Heart right ventricle (tissue), 16 donors: ENCODE data around the gene C16orf86. TPM values are rescaled to one million over a fixed set of nuclear protein-coding genes. Genes with fewer than 3 reads are reported as not detected.

ENCODE experiments used
- ATAC-seq, 8 donors: fragments of 200-7000 bp; cut with Tn5 transposase; one replicate each; pipeline ENCODE4 v1.9.1; 2020; ENCODE audit warnings: mild to moderate bottlenecking in 8 of 8, moderate library complexity in 8 of 8, moderate number of reproducible peaks in 1 of 8
- DNase-seq, 2 donors: peaks; one replicate each; pipeline ENCODE4 v3.0.0-alpha.2; 2020
- H3K27ac ChIP-seq, 10 donors: fragments of 200-600 bp; sonication (generic) in 2 of 10; one replicate each; pipeline versions ENCODE4 v1.5.0 to v1.8.0; 2020 to 2022; ENCODE audit warnings: mild to moderate bottlenecking in 3 of 10
- H3K27me3 ChIP-seq, 7 donors: fragments of 200-600 bp; one replicate each; pipeline ENCODE4 v1.8.0; 2021 to 2022; ENCODE audit warnings: mild to moderate bottlenecking in 2 of 7
- H3K36me3 ChIP-seq, 9 donors: fragments of 200-600 bp; sonication (generic) in 1 of 9; one replicate each; pipeline versions ENCODE4 v1.5.0 to v1.8.0; 2020 to 2022; ENCODE audit warnings: mild to moderate bottlenecking in 2 of 9
- H3K4me1 ChIP-seq, 9 donors: fragments of 200-600 bp; sonication (generic) in 1 of 9; one replicate each; pipeline versions ENCODE4 v1.5.0 to v1.8.0; 2020 to 2022; ENCODE audit warnings: mild to moderate bottlenecking in 4 of 9
- H3K4me3 ChIP-seq, 10 donors: fragments of 200-600 bp; sonication (generic) in 2 of 10; one replicate each; pipeline versions ENCODE4 v1.5.0 to v1.8.0; 2020 to 2022; ENCODE audit warnings: mild to moderate bottlenecking in 7 of 10, moderate library complexity in 2 of 10
- H3K9me3 ChIP-seq, 11 donors: fragments of 200-600 bp in 10 of 11; sonication (generic) in 2 of 11; one replicate each; pipeline versions ENCODE4 v1.5.0 to v1.8.0; 2013 to 2022; ENCODE audit warnings: mild to moderate bottlenecking in 2 of 11, control low read depth in 1 of 11, moderate library complexity in 1 of 11
- WGBS, 2 donors: extraction: QIAGEN DNeasy Blood & Tissue Kit; methylation state at CpG; one replicate each; pipeline ENCODE4 v1.1.7; 2013; ENCODE audit warnings: inconsistent platforms in 1 of 2; 5-methylcytosine and 5-hydroxymethylcytosine counted together
- intact Hi-C, 10 donors: fragments of 100-400 bp; cut with DNase I; formaldehyde crosslinking; loops; one replicate each; pipeline versions ENCODE4 v1.11.1 to v1.14.2; 2022
- polyA plus RNA-seq, 2 donors: library from polyadenylated mRNA; stranded (reverse); fragments of 200-250 nt; gene quantifications; one replicate each; pipeline ENCODE4 v1.2.3, GENCODE V29; 2013
- total RNA-seq, 10 donors: library from RNA; stranded (reverse); fragmentation: NEBNext Ultra II Directional in 3 of 10; extraction: Animal tissue kit (Norgen Biotek cat#: 25700) in 3 of 10; gene quantifications; one replicate each; pipeline versions ENCODE4 v1.2.1 to v1.2.4, GENCODE V29; 2021 to 2023
- TF ChIP-seq, protein P1 (sequence below), 9 donors: fragments of 200-600 bp; sonication (generic) in 2 of 9; IDR thresholded peaks; one replicate each; pipeline versions ENCODE4 v1.5.0 to v1.8.0; 2021 to 2022; ENCODE audit warnings: antibody characterized with exemption in 9 of 9, mild to moderate bottlenecking in 5 of 9, moderate library complexity in 1 of 9
- donor health status: Arrhythmogenic right ventricular cardiomyopathy.
- donor health status: ischemic (EF 13 %, LVEDD 7.1; RV severe dilation, severe dysfunction).
- donor health status: healthy with polysubstance abuse.
- donor health status: DM: no; HTN: yes; CAD: no.
- donor health status: DM: no; HTN: no; CAD: no.
- donor health status: ischemic (EF 25% LVEDD 6.9; RV normal size, moderate dysfunction).
- donor health status: ischemic (EF 25% LVEDD 5.7; RV mildly dilated, moderate dysfunction).
- donor health status: healthy.
- donor health status: DM: yes; HTN: yes; CAD: no.
- donor health status: Ischemic cardiomyopathy.
- donor health status: ischemic (EF 35%, LVEDD 5.7; RV mildly dilated, moderate dysfunction).
- donor health status: nonischemic (EF 11% LVEDD 7.7; RV severe dilation, severe dysfunction).
- donor health status: DM: yes; HTN: yes; CAD: no.
- donor health status: PGD.
- donor health status: ischemic (EF 29% LVEDD 5.4; RV normal size, mild dysfunction).
- donor health status: nonischemic (EF 23%, LVEDD 6.1; RV moderate dilation, normal function).

Gene C16orf86
- total and polyA plus RNA-seq, 12 donors = 2.6 to 5.6 (median 3.9) TPM

- DNase-seq = no peak
- TF ChIP-seq, protein P1, sequence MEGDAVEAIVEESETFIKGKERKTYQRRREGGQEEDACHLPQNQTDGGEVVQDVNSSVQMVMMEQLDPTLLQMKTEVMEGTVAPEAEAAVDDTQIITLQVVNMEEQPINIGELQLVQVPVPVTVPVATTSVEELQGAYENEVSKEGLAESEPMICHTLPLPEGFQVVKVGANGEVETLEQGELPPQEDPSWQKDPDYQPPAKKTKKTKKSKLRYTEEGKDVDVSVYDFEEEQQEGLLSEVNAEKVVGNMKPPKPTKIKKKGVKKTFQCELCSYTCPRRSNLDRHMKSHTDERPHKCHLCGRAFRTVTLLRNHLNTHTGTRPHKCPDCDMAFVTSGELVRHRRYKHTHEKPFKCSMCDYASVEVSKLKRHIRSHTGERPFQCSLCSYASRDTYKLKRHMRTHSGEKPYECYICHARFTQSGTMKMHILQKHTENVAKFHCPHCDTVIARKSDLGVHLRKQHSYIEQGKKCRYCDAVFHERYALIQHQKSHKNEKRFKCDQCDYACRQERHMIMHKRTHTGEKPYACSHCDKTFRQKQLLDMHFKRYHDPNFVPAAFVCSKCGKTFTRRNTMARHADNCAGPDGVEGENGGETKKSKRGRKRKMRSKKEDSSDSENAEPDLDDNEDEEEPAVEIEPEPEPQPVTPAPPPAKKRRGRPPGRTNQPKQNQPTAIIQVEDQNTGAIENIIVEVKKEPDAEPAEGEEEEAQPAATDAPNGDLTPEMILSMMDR (IDR thresholded peaks at IDR 0.05) = no peak
- H3K9me3 ChIP-seq = no peaks in the 10 kb centered on the region
- H3K4me3 ChIP-seq = no peak overlapping the region
- 95 to 97% methylated on average over 5 of the region's 5 CpGs for WGBS, 2 donors
- intact Hi-C loops = no loop called here
- peaks cover 0 to 24% (median 11%) of the 10 kb centered on the region in 9 donors for H3K4me1 ChIP-seq
- H3K27me3 ChIP-seq = no peaks in the 10 kb centered on the region
- no peak for ATAC-seq
- H3K27ac ChIP-seq = no peak overlapping the region
- peaks cover 0 to 6% (median 0%) of the 10 kb centered on the region in 9 donors for H3K36me3 ChIP-seq
These were observed 41.2 kb downstream of the C16orf86 start for GRCh38 chr16:67707790-67708189.

DNA sequence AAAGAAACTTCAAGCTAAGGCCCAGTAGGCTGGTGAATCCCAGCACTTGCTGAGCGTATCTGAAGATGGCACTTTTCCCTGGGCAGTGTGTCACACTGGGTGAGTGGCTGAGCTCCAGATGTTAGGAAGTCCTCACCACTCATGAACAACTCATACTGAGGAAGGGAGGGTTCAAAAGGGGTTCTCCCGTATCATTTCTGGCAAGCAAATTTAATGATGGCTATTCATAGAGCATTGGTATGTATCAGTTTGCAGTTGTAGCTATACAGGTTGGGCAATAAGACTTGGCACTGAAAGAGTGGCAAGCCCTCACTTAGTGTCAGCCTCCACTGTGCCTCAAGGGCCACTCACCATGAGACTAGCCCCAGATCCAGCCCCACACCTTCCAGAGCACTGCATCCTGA lies 41.8 kb downstream of the C16orf86 start:
- WGBS, 2 donors = 54 to 72% methylated on average over 2 of the region's 2 CpGs

GRCh38 chr16:67709050-67709449 lies 42.4 kb downstream of the C16orf86 start:
- H3K36me3 ChIP-seq = peaks cover 0 to 6% (median 0%) of the 10 kb centered on the region in 9 donors
- DNase-seq (no peak), ATAC-seq (no peak)
- peaks cover 0 to 14% (median 6%) of the 10 kb centered on the region in 9 donors for H3K4me1 ChIP-seq
- H3K9me3 ChIP-seq = no peaks in the 10 kb centered on the region
- no peak overlapping the region for H3K4me3 ChIP-seq
- TF ChIP-seq, protein P1 (IDR thresholded peaks at IDR 0.05) = no peak
- H3K27ac ChIP-seq = no peak overlapping the region
- intact Hi-C loops = no loop called here
- WGBS, 2 donors = 93 to 100% methylated on average over 1 of the region's 1 CpG
- no peaks in the 10 kb centered on the region for H3K27me3 ChIP-seq

More for the DNA sequence above, 41.8 kb downstream of the C16orf86 start:
- H3K36me3 ChIP-seq = peaks cover 0 to 6% (median 0%) of the 10 kb centered on the region in 9 donors
- peak in 2 of 8 donors; percentile 25 to 47 for ATAC-seq
- TF ChIP-seq, protein P1 (IDR thresholded peaks at IDR 0.05) = no peak
- intact Hi-C loops = no loop called here
- no peaks in the 10 kb centered on the region for H3K27me3 ChIP-seq
- no peaks in the 10 kb centered on the region for H3K9me3 ChIP-seq
- peaks cover 0 to 18% (median 8%) of the 10 kb centered on the region in 9 donors for H3K4me1 ChIP-seq
- no peak overlapping the region for H3K4me3 ChIP-seq
- DNase-seq = no peak
- no peak overlapping the region for H3K27ac ChIP-seq

DNA sequence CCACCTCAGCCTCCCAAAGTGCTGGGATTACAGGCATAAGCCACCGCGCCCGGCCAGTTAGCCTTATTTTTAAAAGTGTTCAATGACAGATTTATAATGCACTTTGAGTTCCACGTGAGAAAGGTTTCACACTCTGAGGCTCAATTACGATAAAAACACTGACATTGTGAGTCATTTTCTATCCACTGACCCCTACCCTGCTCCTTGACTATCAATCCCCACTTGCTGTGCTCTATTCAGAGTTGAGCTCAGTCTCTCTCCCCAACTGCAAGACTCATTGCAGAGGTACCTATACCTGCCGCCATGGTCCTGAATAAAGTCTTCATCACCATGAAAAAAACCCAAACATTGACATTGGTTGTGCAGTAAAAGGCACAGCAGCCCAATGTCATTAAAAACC lies 44.0 kb downstream of the C16orf86 start:
- ATAC-seq = no peak
- WGBS, 2 donors = 93 to 95% methylated on average over 6 of the region's 6 CpGs
- no peak overlapping the region for H3K4me3 ChIP-seq
- no peak for DNase-seq
- no peaks in the 10 kb centered on the region for H3K27me3 ChIP-seq
- no peak overlapping the region for H3K27ac ChIP-seq
- H3K4me1 ChIP-seq = peaks cover 0 to 21% (median 0%) of the 10 kb centered on the region in 9 donors
- TF ChIP-seq, protein P1 (IDR thresholded peaks at IDR 0.05) = no peak
- H3K36me3 ChIP-seq = peaks cover 0 to 4% (median 0%) of the 10 kb centered on the region in 9 donors
- intact Hi-C loops = loop anchor here in 1 of 10 donors (5.0 kb wide), 1 partner anchor 33 kb away; no protein-coding TSS in a partner anchor
- H3K9me3 ChIP-seq = no peaks in the 10 kb centered on the region
